Measurements from ENCODE around the gene FKBP2.
A peak's percentile ranks its signal among the peaks of the same experiment; 100 is the strongest.

The FKBP2 gene

DNA sequence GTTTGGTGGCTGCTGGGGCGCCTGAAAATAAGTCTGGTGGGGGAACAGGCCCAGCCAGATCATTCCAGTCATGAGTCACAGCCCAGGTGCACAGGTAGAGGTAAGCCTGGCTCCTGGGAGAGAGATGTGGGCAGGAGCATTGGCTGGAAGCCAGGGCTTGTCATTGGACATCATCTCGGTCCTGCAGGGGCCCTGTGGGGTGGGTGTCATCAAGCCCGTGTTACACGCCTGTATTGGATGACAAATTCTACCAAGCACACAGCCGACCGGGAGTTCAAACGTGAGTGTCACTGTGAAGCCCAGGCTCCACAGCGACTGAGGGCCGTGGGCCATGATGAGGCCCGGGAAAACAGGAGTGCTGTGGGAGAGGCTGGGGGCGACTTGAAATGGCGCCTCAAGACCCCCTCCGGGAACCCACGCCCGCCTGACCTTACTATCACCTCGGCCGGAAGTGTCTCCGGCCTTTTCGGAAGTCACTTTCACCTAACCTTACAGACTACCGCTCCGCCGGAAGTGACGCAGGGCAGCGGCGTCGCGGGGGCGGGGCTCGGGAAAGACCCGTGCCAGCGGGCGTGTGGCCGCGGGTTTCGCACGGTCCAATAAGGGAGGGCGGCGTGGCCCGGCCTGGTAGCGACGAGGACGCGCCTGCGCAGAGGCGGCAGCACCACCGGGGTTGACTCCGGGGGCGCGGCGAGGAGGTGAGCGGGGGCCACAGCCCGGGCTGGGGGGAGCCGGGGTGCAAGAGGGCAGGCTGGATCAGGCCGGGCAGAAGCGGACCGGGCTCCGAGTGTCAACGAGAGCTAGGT lies at the start of gene FKBP2:
FKBP2 (plus strand) TSS at position 661 of the 806 bp plus-strand sequence. CDS start 1,293 bp downstream, outside the sequence.
- DNase-seq (ENCODE audit: low spot score) = peak; percentile 95

GRCh38 chr11:64192434-64192833 lies 48.5 kb upstream of the FKBP2 start:
- no peak for DNase-seq (ENCODE audit: low spot score)

DNA sequence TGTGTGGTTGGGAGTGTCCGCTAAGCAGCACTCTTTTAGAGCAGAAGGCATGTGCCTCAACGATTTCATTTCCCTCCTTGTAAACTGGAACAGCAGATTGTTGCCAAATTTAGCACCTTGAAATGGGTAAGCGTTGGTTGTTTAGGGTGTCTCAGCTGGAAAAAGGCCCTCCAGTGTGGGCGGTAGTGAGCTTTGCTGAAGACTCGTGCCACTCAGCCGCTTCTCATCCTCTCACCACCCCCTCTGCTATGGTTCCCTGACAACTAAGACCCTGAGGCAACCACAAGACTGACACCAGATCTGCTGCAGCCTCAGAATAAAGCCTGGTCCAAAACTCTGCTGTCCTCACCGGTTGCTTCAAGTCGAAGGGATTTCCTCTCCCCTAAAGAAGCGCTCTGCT lies 44.3 kb upstream of the FKBP2 start:
- no peak for DNase-seq (ENCODE audit: low spot score)

- no peak for DNase-seq (ENCODE audit: low spot score)
Observed at GRCh38 chr11:64198511-64198910, 42.4 kb upstream of the FKBP2 start.

DNA sequence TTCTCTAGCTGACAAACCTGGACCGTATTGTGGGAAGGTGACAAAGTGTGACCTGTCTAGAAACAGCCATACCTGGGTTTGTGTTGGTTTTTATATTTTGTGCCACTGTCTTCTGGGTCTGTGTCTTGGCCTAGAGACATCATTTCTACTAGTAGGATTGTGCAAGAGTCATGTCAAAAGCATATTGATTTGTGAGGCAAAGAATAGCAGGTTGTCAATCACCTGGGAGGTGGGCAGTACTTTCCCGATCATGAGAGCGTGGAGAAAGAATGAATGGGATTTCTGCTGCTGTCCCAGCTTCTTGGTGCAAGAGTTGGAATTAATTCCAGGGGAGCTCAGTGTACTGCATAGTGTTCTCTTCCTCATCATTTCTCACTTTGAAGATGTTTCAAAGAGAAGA lies 39.4 kb upstream of the FKBP2 start:
- DNase-seq (ENCODE audit: low spot score) = no peak

- DNase-seq (ENCODE audit: low spot score) = no peak
Observed at GRCh38 chr11:64202992-64203391, 37.9 kb upstream of the FKBP2 start.

DNA sequence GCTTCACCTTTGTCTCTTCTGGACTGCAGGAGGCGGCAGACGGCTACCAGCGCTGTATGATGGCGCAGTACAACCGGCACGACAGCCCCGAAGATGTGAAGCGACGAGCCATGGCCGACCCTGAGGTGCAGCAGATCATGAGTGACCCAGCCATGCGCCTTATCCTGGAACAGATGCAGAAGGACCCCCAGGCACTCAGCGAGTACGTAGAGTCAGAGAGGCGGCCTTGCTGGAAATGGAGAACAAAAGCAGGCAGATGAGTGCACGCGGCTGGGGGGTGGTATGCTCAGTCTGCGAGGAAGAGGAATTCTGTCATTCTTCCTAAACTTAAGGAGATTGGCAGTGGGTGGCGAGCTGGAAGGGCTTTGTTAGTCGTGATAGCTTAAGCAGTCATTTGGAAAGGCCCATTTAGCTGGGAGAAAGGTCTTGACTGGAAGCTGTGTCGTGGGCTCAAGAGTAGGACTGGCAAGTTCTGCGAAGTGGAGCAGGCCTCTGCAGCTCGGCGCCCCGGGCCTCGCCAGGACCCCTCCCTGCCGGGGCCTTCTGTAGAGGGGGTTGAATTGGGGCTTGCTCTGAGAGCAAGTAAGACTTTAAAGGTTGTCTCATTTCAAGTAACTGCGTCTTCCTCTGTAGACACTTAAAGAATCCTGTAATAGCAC lies 37.3 kb upstream of the FKBP2 start:
- DNase-seq (ENCODE audit: low spot score) = no peak

- DNase-seq (ENCODE audit: low spot score) = no peak
Observed at GRCh38 chr11:64204080-64204440, 36.8 kb upstream of the FKBP2 start.

DNA sequence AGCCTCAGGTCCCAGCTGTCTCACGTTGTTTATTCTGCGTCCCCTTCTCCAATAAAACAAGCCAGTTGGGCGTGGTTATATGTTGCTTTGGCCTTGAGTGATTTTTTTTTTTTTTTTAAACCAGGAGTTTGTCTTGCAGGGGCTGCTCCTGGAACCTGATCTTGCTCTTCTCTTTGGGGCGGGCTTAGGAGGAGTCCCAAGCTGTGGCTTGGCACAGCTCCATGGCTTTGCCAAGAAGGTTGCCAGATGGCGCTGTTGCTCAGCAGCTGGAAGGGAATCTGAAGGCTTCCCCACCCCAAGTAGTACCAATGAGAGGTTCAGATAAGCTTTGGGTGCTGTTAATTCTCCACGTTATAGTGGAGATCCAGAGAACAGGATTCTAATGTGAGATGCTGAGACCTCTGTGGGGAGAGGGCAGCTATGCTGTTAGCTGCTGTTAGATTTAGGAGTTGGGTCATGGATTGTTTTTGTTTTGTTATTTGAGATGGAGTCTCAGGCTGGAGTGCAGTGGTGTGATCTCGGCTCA lies 36.4 kb upstream of the FKBP2 start:
- DNase-seq (ENCODE audit: low spot score) = peak; percentile 86

GRCh38 chr11:64206457-64207255 lies 34.2 kb upstream of the FKBP2 start, which contains the start of gene FERMT3:
FERMT3 (plus strand) TSS chr11:64206721; CDS start chr11:64207365, 644 bp downstream.
- DNase-seq (ENCODE audit: low spot score) = no peak

DNA sequence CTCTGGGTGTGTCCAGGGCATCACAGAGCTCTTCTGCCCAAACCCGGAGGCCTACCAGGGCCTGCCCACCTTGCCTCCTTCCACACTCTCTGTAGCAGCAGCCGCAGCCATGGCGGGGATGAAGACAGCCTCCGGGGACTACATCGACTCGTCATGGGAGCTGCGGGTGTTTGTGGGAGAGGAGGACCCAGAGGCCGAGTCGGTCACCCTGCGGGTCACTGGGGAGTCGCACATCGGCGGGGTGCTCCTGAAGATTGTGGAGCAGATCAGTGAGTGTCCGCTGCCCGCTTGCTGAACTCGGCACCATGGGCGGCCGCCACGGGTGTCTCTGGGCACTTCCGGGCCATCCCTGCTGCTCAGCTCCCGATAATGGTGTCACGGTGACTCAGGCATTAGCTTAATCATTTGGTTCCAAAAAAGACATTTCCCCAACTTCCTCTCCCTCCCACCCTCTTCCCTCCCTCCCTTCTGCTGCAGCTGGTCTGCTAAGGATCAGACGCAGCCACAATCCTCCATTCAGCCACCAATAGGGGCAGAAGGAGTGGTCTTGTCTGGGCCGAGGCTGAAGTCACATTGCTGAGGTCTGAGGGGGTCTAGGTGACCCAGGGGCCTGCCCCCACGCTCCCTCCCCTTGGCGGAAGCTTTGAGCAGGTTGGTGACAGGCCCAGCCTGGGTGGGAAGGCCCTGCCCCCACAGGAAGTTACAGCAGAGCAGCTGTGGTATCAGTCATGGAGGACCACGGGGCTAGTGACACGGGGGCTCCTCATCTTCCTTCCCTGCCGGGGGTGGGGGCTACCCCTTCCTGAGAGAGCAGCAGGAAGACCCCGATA lies 33.4 kb upstream of the FKBP2 start:
- peak; percentile 93 for DNase-seq (ENCODE audit: low spot score)

DNA sequence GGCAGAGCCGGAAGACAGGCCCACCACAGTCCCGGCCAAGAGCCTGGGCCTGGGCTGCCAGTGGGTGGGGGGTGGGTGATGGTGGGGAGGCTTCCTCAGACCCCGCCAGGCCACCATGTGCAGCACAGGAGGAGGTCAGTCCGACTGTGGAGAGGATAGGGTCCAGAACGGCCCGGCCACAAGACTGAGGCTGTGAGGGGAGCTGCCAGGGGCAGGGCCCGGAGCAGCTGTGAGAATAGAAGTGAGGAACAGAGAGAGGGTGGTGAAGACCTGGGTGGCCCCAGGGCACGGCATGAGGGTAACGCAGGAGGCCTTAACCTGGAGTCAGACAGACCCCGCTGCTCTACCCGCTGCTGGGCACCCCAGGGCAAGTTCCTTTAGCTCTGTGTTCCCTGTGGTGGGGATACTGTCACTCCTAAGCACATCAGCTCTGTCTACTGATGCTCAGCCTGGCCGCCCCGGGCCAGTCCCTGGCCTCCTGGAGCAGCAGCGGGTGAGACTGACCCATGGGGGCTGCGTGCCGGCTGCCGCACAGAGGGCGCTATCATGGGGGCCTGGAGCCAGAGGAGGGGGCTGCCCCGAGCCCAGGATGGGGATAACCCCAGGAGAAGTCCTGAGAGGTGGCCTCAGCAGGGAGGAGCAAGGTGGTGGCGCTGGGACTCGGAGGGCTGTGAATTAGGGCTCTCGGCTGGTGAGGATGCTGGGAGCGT lies 32.7 kb upstream of the FKBP2 start:
- no peak for DNase-seq (ENCODE audit: low spot score)

DNA sequence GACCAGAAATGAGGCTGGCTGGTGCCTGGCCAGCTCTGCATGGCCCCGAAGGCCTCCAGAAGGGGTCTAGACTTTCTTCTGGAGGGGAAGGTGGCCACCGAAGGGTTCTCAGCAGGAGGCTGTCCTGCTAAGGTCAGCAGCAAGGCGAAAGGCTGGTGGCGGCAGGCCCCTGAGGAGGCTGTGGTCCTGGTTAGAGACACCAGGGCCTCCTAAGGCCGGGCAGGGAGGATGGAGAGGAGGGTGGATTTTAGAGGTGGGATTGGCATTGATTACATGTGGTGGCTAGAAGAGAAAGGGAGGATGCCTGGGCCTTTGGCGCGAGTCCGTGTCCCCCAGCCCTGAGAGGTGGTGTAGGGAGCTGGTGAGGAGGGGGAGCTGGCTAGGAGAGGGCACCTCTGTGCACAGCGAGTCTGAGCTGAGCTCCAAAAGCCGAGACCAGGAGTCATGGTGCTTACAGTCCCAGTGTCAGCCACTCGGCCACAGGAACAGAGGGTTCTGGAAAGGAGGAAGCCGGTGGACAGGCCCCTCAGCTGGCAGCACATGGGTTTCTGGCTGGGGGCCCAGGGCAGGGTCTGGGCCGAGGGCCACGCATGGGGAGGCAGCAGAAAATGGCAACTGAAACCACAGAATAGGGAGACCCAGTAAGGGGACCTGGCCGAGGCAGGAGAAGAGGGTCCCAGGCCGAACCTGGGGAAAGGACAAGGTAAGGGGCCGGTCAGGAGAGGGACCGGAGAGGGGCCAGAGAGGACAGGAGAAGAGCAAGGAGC lies 31.9 kb upstream of the FKBP2 start:
- DNase-seq (ENCODE audit: low spot score) = no peak

DNA sequence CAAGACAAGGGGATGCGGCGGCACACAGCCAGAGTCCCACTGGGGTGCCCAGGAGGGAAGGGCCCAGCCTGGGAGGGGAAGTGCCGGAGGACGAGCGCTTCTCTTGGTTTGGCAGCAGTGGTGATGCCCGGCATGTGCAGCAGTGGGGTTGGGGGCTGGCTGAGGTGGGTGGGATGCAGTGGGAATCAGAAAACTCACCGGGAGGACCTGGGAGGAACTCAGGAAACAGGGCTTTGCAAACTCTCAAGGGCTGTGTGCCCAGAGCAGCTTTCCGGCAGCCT lies 31.4 kb upstream of the FKBP2 start:
- no peak for DNase-seq (ENCODE audit: low spot score)

DNA sequence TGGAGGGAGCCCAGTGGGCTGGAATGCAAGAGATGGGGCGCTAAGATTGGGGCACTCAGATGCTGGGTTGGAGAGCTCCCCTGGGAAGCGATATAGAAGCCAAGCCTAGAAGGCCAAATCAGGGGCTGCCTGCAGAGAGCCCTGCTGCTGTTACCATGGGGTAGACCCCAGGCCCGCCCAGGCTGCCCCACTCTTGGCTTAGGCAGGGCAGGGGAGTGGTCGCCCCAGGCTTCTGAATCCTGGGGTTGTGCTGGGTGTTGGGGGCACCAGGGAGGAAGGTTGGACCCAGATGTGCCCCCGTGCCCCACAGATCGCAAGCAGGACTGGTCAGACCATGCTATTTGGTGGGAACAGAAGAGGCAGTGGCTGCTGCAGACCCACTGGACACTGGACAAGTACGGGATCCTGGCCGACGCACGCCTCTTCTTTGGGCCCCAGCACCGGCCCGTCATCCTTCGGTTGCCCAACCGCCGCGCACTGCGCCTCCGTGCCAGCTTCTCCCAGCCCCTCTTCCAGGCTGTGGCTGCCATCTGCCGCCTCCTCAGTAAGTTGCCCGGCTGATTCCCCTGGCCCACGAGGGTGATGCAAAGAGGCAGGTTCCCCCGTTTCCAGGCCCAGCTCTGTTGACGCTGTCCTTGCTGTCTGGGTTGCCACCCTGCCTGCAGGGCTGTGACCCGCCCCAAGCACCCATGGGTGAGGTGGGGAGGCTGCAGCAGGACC lies 30.4 kb upstream of the FKBP2 start:
- no peak for DNase-seq (ENCODE audit: low spot score)

DNA sequence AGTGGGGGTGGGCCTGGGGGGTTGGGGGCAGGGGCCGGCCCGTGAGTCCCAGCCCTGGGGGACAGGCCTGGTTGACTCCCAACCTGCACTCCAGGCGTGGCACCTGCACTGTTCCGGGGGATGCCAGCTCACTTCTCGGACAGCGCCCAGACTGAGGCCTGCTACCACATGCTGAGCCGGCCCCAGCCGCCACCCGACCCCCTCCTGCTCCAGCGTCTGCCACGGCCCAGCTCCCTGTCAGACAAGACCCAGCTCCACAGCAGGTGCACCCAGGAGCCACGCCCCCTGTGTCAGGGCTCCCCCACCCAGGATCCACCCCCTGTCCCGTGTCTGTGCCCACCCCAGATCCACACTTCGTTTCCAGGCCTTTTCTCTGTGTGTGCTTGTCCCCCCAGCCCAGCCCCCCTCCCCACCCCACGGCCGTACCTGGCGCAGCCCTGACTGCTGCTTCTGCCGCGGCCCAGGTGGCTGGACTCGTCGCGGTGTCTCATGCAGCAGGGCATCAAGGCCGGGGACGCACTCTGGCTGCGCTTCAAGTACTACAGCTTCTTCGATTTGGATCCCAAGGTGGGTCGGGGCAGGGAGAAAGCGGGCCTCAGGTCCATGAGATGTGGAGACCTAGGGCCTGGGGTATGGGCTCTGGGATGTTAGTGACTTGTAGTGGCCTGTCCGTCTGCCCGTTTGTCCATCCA lies 29.6 kb upstream of the FKBP2 start:
- no peak for DNase-seq (ENCODE audit: low spot score)

DNA sequence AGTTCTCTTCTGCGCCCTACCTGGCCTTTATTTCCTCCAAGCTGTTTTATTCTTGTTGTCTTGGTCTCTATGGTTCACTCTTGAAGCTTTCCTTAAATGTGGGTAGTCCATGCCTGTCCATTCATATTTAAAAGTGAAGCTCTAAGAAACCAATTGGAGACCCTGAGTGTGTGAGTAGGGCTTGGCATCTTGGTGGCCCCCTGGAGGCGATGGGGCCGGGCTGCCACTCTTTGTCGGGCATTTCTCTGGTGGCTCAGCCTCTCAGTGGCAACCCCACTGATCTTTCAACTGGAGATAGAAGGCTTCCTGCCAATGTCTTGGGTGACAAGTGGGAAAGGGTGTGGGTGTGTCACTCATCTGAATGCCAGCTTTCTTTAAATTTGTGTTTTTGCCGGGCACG lies 24.0 kb upstream of the FKBP2 start:
- no peak for DNase-seq (ENCODE audit: low spot score)

GRCh38 chr11:64218628-64219353 lies 22.1 kb upstream of the FKBP2 start:
- DNase-seq (ENCODE audit: low spot score) = no peak

DNA sequence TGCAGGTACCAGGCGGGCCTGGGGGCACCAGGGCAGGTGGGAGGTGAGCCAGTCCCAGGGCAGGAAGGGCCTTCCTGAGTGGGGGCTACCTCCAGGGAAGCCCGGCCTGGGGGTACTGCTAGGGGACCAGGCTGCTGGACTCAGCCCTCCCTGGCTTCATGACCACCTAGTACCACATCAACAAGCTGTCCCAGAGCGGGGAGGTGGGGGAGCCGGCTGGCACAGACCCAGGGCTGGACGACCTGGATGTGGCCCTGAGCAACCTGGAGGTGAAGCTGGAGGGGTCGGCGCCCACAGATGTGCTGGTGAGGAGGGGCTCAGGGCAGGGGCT lies 21.6 kb upstream of the FKBP2 start:
- DNase-seq (ENCODE audit: low spot score) = no peak

Data from kidney capillary endothelial cell (primary cell).